Nucleus accumbens (tissue), 56 donors: ENCODE data around the gene ADAMTS2.

Experiments
- DNase-seq, 56 donors: peaks; one replicate each; lab custom pipeline; 2025; lab: John Stamatoyannopoulos, UW

Gene ADAMTS2

GRCh38 chr5:179240561-179240960, 104.7 kb downstream of the ADAMTS2 start:
- DNase-seq = no peak

GRCh38 chr5:179239256-179240135, 105.8 kb downstream of the ADAMTS2 start:
- DNase-seq = no peak

GRCh38 chr5:179238628-179238970, 106.7 kb downstream of the ADAMTS2 start:
- DNase-seq = no peak

GRCh38 chr5:179237770-179238627, 107.3 kb downstream of the ADAMTS2 start:
- DNase-seq = no peak

GRCh38 chr5:179235416-179236400, 109.6 kb downstream of the ADAMTS2 start:
- no peak for DNase-seq

- no peak for DNase-seq
Measured at GRCh38 chr5:179234563-179235135, 110.6 kb downstream of the ADAMTS2 start.

GRCh38 chr5:179233909-179234562, 111.2 kb downstream of the ADAMTS2 start:
- no peak for DNase-seq

GRCh38 chr5:179232091-179232735, 113.0 kb downstream of the ADAMTS2 start:
- no peak for DNase-seq

- no peak for DNase-seq
Measured at GRCh38 chr5:179231309-179231708, 114.0 kb downstream of the ADAMTS2 start.

- no peak for DNase-seq
Measured at GRCh38 chr5:179230061-179230461, 115.2 kb downstream of the ADAMTS2 start.

GRCh38 chr5:179229331-179229831, 115.9 kb downstream of the ADAMTS2 start:
- DNase-seq = no peak

GRCh38 chr5:179228341-179229121, 116.7 kb downstream of the ADAMTS2 start:
- no peak for DNase-seq

GRCh38 chr5:179227580-179228311, 117.5 kb downstream of the ADAMTS2 start:
- no peak for DNase-seq

- no peak for DNase-seq
Measured at GRCh38 chr5:179227229-179227579, 118.1 kb downstream of the ADAMTS2 start.

- no peak for DNase-seq
Measured at GRCh38 chr5:179226696-179227095, 118.6 kb downstream of the ADAMTS2 start.

GRCh38 chr5:179225387-179225786, 119.9 kb downstream of the ADAMTS2 start:
- DNase-seq = no peak

- DNase-seq = no peak
Measured at GRCh38 chr5:179224741-179225140, 120.5 kb downstream of the ADAMTS2 start.
